Putamen (tissue), 1 donor: Measurements from ENCODE around the gene BCAS3.

ENCODE experiments used
- DNase-seq: peaks from one replicate; pipeline ENCODE4 v3.0.0-alpha.2; 2016; ENCODE audit warnings: low spot score

BCAS3 gene

DNA sequence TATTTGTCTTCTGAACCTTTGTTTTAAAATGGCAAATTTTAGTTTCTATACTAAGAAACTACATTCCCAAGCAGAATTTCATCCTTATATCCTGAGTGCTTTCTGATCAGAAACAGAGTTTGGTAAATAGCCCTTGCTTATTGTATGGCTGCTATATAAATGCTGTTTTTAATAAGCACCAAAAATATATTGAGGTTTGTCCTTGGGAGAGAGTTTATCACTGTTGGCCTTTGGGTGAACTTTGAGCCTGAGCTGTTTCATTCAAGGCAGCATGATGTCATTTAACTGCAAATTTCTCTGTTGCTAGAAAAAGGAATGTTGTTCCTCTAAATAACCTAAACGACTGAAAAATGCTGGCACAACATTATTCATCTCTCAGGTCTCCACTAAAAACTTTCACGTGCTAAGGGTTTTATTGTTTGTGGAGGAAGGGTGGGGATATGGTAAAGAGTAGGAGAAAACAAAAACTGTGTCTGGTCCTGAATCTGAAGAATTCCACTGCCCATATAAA, 387.7 kb downstream of the BCAS3 start:
- no peak for DNase-seq

DNA sequence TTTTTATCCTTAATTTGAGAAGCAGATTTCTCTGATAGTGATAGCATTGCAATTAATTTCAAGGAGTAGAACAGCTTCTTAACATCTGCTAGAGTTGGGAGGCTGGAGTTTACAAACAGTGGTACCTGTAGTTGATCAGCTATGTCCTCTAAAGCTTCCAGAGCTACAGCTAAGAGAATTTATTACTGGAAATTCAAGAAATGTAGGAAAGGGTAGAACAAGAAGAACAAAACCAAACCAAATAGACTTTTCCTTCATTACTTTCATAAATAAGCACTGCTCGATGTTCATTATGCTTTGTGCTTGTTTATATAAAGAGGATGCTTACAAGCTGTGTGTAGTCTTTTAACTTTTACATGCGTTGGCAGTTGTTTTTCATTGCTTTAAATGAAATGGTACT, 388.4 kb downstream of the BCAS3 start:
- DNase-seq, result no peak

DNA sequence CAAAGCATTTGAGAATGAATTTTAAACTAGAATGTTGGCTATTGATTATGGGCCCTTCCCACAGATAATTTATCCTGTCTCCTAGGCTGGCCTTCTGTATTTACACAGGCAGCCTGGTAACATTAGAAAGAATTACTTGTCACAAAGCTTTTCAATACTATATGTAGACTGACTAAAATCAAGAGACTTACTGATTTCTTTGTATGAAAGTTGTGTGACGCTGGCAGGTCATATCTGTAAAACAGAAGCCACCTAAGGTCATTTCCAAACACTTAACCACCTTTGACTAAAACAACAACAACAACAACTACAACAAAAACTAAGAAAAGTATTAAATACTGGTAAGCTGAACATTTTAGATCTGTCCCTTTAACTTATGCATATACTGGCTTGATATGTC, 393.0 kb downstream of the BCAS3 start:
- DNase-seq, result no peak

DNA sequence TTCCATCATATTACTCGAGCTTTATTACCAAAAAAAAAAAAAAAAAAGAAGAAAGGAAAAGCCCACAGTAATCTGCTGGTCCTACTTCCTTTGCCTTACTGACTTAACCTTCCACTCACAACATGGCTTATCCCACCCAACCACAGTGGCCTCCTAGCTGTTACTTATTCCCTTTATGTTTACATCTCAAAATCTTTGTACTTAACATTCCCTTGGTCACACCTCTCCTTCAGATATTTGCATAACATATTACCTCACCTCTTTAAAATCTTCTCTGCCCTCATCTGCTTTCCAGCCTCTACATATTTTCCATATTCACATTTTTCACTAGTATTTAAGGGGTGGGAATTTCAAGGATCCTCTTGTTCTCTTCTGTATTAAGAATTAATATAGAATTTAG, 395.0 kb downstream of the BCAS3 start:
- no peak for DNase-seq

DNA sequence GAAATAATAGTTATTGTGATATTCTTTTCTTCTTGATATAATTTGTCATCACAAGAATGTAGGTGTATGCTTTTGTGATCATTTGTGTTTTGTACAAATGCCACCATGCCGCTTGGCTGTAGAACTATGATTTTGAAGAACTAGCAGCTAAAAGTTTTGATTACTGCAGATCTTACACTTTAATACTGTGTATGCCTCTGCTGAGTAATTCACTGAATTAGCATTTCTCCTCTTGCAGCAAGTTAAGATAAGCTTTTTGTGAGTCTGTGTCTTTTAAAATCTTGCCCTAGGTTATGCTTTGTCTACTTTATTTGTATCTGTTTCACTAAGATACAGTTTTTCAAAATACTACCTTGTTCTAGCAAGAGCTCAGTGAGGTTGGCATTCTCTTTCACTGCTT, 395.5 kb downstream of the BCAS3 start:
- DNase-seq, result no peak

DNA sequence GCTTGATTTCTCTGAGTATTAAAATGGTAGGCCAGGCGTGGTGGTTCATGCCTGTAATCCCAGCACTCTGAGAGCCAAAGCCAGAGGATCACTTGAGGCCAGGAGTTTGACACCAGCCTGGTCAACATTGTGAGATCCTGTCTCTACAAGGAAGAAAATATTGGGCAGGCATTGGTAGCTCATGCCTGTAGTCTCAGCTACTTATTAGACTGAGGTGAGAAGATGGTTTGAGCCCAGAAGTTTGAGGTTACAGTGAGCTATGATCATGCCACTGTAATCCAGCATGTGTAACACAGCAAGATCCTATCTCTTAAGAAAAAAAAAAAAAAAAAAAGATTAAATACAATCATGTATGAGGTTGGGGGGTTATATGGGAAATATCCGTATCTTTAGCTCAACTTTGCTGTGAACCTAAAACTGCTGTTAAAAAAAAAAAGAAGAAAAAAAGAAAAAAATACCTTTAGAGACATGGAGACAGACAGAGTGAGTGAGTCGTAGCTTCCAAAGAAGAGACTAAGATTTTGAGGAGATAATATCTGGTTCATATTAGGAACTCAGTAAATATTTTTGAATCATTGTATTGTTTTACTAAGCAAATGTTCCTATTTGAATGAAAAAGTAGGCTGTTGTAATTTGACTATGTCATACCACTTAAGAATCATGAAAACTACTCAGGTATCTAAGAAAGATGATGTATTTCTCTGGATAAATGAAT, 396.3 kb downstream of the BCAS3 start:
- no peak for DNase-seq

DNA sequence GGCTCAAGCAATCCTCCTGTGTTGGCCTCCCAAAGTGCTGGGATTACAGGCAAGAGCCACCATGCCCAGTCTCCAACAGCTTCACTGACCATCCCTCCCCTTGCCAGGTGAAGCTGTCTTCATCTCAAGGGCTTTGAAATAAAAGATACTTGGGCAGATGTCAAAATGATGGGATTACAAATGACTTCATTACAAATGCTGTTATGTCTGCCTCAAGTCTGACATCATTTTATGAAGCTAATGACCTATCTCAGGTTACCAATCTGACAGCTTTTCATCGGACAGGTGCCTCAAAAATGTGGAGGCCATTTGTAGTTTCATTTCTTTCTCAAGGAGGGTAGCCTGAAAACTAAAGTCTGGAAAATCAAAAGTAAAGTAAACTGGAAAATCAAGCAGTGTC, 398.3 kb downstream of the BCAS3 start:
- no peak for DNase-seq

DNA sequence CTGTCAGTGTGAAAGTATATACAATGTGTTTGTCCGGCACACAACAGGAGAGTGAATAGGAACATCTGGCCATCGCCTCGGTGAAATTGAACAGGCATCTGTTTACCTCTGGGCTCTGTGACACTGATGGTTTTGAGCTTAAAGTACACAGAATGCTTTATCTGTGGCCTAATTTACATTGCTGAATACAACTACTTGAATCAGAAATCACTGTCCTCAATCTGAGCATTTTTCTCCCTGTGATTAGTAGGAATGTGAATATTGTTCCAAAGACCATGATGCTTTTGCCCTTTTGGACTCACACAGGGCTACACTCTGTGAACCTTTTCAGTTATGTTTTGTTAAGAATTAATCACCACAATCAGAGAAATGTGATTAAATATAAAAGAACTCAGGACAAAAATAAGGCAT, 399.0 kb downstream of the BCAS3 start:
- no peak for DNase-seq

DNA sequence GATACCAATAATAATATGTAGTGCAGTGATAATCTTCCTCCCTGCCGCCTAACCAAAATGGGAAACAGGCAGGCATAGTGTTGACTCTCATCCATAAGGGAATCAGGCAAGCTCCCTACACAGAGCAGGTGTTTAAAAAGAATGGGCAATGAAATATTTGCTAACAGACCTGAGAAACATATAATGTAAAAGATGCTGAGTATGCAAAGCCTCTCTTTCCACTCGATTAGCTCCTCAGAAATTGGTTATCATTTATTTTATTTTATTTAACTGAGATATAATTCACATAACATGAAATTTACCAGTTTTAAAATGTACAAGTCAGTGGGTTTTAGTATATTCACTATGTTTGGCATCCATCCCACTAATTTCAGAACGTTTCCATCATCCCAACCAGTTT, 404.3 kb downstream of the BCAS3 start:
- no peak for DNase-seq

DNA sequence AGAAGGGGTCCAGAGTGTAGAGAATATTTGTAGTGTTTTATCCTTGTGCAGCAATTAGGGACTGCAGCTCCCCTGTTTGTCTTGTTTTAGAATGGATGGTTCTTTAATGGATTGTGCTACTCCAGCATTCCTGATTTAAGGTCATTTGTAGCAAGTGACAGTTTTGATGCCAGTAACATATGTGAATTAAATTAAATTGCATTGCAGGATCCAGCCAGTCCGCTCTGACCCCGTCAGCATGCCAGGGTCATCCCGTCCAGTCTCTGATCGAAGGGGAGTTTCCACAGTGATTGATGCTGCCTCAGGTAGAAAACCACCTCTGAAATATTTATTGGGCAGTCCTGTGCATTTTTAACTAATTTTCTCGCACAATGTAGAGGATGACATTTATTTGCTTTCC, 406.6 kb downstream of the BCAS3 start:
- no peak for DNase-seq

DNA sequence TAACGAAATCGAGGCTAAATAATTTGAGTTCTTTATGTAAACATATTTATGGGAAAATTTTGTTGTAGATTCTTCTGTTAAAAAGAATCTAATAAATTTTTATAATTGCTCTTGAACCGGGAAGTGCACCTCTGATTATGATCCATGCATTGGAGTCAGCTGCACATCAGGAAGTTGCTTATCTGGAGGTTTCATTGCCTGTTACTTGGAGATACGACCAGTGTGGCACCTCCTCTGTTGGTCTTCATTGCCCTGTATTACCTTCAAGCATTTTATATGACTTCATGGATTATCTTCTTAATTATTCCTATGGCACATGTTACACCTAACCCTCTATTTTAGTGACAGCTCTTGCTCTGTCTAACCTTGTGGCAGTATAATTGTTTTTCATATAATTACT, 409.4 kb downstream of the BCAS3 start:
- no peak for DNase-seq

DNA sequence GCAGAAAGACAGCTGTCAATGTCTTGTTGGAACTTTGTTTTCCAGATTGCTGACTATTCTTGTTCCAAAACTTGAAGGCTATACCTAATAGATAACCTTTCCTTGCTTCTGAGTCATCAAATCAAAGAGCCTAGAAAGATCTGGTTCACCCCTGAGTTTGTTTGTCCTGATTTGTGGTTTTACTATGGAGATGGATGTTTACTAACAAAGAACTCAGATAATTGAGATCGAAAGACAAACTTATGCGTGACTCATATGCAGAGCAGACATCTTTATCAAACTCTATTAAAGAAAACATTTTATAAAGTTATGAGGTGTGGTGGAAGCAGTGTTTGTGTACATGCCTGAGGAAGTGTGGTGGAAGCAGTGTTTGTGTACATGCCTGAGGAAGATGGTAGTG, 410.9 kb downstream of the BCAS3 start:
- DNase-seq, result no peak

DNA sequence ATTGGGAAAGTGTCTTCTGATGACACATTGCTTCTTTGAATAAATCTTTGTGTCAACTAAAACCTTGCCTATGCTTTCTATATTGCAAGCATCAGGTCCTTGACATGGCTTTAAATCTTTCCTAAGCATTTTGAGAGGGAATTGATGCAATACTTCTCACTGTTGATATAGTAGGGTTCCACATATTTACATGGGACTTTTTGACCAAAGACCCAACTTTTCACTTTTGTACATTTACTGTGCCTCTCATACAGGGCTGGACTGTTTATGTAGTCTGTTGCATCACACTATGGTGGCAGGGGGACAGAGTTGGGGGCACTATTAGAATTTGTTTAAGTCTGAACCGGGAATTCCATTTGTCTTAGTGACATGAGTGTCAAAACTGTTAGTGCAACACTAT, 413.4 kb downstream of the BCAS3 start:
- no peak for DNase-seq

DNA sequence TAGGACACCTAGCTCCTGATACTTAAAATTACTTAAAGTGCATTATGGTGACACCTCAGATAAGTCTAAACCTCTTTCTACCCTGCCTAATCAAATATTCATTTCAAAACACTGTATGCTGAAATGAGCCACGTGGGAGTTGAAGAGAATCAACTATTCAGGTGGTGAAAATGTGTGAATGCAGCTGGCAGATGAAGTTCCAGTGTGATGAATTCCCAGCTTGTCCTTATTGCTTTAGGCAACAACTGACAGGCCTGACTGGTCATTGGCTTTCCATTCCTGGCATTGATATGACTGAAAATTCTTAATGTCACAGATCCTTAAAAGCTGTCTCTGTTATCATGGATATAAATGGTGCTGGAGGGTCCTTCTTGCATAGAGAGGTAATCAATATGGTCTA, 420.1 kb downstream of the BCAS3 start:
- no peak for DNase-seq

DNA sequence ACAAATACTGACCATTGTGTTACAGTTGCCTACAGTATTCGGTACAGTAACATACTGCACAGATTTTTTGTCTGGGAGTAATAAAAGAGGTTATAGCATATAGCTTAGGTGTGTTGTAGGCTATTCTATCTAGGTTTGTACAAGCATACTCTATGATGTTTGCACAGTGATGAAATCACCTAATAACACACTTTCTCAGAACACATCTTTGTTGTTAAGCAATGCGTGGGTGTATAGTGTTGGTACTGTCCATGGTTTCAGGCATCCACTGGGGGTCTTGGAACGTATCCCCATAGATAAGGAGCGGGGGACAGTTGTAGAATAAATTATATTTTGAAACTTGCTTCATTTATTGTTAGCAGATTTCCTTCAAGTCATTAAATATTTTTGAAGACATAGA, 428.7 kb downstream of the BCAS3 start:
- no peak for DNase-seq

DNA sequence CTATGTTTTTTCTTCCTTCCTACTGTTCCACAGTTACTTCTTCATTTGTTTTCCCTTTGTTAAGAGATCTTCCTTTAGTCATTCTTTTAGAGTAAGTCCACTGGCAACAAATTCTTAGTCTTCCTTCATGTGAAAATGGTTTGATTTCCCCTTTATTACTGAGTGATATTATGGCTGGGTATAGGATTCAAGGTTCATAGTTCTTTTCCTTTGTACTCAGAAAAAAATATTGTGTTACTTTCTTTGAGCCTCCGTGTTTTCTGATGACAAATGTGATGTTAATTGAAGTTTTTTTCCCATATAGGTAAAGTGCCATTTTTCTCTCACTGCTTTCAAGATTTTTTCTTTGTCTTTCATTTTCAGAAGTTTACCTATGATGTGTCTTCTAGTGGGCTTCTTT, 438.9 kb downstream of the BCAS3 start:
- DNase-seq, result no peak

DNA sequence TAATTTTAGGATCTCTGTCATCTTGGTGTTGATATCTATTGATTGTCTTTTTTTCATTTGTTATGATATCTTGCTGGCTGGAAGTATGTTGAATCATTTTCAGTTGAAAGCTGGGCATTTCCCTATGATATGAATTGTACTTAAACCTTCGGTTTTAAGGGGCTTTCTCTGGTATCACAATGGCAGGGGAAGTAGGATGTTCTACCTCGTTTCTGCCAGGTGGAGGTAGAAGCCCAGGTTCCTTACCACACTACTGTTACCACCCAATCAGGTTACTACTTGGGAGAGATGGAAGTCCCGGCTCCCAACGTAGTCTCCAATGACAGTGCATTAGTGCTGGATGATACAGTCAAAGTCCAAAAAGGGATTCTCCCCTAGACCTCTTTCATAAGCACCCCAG, 440.3 kb downstream of the BCAS3 start:
- no peak for DNase-seq

DNA sequence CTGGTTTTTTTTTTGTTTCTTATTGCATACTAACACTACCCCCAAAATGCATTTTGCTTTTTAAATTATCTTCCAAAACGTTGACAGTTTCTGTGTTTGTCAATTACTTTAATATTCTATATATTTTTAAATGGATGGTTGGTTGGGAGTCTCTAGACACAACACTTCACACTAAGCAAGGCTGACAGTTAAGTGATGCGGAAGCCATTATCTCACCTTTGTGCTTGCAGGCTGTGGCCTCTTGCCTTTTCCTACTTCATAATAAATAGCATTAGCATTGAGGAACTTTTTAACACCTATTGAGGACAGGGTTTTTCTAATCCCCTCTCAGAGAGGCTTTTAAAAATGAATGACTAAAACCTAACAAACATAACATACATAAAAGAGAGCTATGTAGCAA, 441.2 kb downstream of the BCAS3 start:
- DNase-seq, result no peak

DNA sequence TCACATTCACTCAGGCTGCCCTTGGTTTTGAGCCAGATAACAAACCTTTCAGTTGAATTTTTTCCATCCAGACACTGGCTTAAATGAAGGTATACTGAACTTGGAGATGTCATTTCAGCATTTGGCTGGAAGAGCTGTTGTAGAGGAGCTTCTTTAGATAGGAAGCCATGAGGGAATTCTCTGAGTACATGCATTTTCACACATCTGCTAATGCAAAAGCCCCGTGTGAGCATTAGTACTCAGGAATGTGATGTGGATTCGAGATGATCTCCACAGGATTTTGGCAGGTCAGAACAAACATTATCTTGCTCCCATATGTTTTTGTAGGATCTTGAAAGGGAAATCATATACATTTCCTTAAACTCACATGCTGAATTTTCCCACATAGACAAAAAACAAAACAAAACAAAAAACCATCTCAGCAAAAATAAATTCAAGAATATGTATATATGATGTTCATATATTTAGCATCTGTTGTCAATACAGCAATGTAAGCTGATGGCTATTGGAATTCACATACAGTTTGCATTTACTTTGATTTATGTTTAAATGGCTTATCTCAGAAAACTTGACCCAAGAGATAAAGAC, 444.8 kb downstream of the BCAS3 start:
- no peak for DNase-seq

DNA sequence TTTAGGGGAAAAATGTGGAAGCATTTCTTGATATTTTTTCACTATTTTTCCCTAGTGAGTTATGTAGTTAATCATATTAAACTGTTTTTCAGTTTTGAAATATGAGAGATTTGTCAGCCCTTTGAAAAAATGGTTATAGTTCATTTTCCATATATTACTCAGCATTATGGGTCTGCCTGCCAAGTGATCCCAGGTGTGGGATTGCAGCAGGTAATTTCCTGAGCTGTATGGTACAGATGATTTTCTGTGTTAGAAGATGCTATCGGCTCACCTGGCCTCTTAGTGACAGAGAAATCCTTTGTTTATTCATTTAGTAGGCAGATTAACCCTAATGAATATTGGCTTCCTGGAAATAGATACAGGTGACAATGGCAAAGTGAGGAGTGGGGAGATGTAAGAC, 446.9 kb downstream of the BCAS3 start:
- no peak for DNase-seq

DNA sequence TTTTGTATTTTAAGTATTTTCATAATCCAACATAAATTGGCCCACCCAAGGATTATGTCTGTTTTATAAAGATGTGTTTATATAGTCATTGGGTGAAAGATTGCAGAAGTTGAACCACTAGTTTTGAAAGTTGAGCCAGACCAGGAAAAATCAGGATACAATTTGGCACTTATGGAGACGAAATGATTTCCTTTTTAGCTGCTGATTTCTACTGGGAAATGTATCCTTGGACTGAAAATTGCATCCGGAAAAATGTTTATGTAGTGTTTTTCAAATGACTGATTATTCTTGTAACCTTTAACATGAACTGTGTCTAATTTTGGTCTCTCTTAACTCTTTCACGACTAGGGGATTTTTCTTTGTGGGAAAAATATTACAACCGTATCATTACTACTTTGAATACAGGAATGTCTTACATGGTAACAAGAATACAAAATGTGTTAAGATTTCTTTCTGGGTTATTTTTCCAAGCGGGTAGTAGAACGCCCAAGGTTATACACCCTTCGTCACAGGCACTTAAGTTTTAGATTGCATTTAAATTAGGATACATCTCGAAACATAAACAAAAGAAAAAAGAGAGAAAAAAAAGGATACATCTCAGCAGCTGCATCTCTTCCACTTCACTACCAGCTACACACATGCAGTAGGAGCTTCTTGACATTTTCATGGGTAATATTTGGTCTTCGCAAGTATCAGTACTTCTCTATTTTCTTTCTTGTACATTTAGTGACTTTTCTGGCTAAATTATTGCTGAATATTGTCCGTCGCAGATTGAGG, 449.0 kb downstream of the BCAS3 start:
- DNase-seq, result no peak

DNA sequence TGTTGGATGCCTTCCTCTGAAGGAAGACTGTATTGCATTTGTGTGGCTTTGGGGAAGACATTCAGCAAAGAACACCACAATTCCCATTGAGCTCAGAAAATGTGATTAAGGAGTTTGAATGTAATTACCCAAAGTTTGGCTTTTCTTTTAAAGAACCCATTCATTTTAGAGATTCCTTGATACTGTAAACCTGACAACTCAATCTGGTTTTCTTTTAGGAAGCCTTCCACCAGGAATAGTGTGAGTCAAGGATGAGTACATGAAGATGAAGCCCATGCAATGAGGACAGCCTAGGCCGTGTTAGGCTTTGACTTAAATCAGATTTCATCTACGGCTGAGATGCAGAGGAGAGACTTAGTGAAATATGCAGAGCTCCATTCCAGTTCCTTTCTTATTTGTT, 450.3 kb downstream of the BCAS3 start:
- no peak for DNase-seq

DNA sequence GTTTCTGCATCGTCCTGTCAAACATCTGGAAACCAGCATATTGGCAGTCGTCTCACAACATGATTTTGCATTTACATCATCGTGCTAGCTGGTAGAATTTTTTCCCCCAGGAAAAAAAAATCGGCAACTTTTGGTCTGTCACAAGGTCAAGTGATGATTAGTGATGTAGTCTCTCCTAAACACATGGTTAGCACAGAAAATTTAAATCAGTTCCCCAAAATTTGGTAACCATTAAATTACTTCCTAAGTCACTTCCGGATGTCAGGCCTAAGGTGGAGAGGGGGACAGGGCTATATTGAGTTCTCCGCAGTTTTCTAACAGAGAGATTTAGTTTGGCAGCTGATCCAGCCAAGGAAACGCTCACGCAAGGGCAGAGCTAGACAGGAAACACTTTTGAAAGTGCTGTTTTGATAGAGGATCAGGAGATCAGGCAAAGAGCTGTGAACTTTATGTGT, 451.0 kb downstream of the BCAS3 start:
- no peak for DNase-seq
